ENCODE measurements around the gene KCP. TPM values are rescaled to one million over a fixed set of nuclear protein-coding genes. Genes with fewer than 3 reads are reported as not detected.

The KCP gene
- total RNA-seq, 1 donor from 2014 or later = 5.1 TPM

GRCh38 chr7:128939075-128939860 lies 28.8 kb upstream of the KCP start:
- no peak for DNase-seq (ENCODE audit: low spot score)

GRCh38 chr7:128938544-128939074 lies 28.1 kb upstream of the KCP start:
- DNase-seq (ENCODE audit: low spot score) = no peak

GRCh38 chr7:128937647-128938543 lies 27.4 kb upstream of the KCP start, which contains the start of gene IRF5:
Gene IRF5 (plus strand): TSS chr7:128937927. CDS start chr7:128942082, 4,155 bp downstream.
- DNase-seq (ENCODE audit: low spot score) = no peak

- DNase-seq (ENCODE audit: low spot score) = no peak
These were observed 26.8 kb upstream of the KCP start for GRCh38 chr7:128937271-128937646.

- DNase-seq (ENCODE audit: low spot score) = no peak
These were observed 26.3 kb upstream of the KCP start for GRCh38 chr7:128936798-128937197.

- DNase-seq (ENCODE audit: low spot score) = no peak
These were observed 24.8 kb upstream of the KCP start for GRCh38 chr7:128935342-128935730.

- DNase-seq (ENCODE audit: low spot score) = no peak
These were observed 24.1 kb upstream of the KCP start for GRCh38 chr7:128934361-128935341.

GRCh38 chr7:128933180-128933891 lies 22.8 kb upstream of the KCP start:
- DNase-seq (ENCODE audit: low spot score) = peak; percentile 75

- peak; percentile 76 for DNase-seq (ENCODE audit: low spot score)
These were observed 22.3 kb upstream of the KCP start for GRCh38 chr7:128932862-128933179.

GRCh38 chr7:128931965-128932861 lies 21.7 kb upstream of the KCP start:
- DNase-seq (ENCODE audit: low spot score) = peak; percentile 73

GRCh38 chr7:128931190-128931798 lies 20.8 kb upstream of the KCP start:
- DNase-seq (ENCODE audit: low spot score) = peak; percentile 69

- DNase-seq (ENCODE audit: low spot score) = peak; percentile 68
These were observed 18.6 kb upstream of the KCP start for GRCh38 chr7:128928882-128929788.

- DNase-seq (ENCODE audit: low spot score) = peak; percentile 67
These were observed 17.8 kb upstream of the KCP start for GRCh38 chr7:128928159-128928813.

GRCh38 chr7:128924707-128925588 lies 14.4 kb upstream of the KCP start:
- no peak for DNase-seq (ENCODE audit: low spot score)

GRCh38 chr7:128923411-128923800 lies 12.9 kb upstream of the KCP start:
- peak; percentile 71 for DNase-seq (ENCODE audit: low spot score)
